ENCODE measurements around the gene PCNX1.
A peak's percentile ranks its signal among the peaks of the same experiment; 100 is the strongest.
"Not testable (repeated sequence)": the region's sequence is repeated elsewhere in the genome, so short reads cannot be mapped to it uniquely, and the experiment has no call there.

PCNX1 gene

DNA sequence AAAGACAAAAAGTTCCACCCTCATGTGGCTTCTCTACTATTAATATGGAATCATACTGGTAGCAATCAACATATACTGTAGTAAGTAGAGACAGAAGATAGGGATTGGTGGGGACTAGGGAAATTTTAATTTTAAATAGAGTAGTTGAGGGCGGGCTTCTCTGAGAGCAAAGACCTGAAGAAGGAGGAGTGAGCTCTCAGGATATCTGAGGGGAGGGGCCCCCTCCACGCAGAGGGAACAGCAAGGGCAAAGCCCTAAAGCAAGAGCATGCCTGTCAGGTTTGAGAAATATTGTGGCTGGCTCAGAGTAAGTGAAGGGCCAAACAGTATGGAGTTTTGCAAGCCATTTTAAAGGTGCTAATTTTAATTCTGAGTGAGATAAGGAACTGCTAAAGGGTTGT, 64.3 kb downstream of the PCNX1 start:
- DNase-seq = no peak

DNA sequence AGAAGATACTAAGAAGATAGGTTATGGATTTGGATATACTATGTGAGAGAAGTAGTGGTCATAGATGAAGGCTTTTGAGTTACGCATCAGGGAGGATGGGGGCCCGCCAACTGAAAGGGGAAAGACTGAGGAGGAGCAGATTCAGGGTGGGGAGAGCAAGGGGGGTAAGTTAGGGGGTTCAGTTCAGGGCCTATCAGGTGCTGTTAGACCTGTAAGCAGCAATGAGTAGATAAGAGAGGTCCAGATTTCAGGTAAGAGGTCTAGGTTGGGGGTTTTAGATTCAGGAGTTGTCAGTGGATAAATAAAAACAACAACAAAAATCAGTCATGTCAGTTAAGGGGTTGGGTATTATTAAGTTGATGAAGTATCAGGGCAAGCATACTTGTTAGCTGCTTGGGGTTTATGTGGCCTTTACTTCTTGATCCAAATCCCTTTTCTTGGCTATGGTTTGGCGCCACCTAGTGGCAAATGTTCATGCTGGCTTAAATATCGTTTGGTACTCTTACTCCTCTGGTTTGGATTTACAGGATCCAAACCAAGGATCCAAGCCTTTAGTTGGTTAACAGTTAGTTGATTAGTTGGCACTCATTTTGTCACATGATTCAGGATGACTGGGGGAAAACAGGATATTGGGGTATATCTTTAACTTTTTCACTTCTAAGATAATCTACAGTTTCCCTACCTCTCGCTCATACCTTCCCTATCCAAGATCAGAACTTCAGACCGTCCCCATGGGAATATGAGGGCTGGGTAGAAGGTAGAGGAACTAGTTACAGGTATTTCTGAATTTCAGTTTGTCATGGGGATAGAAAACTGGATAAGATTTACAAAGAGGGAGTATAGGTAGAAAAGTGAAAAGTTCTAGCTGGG, 65.1 kb downstream of the PCNX1 start:
- DNase-seq = peak; percentile 64

DNA sequence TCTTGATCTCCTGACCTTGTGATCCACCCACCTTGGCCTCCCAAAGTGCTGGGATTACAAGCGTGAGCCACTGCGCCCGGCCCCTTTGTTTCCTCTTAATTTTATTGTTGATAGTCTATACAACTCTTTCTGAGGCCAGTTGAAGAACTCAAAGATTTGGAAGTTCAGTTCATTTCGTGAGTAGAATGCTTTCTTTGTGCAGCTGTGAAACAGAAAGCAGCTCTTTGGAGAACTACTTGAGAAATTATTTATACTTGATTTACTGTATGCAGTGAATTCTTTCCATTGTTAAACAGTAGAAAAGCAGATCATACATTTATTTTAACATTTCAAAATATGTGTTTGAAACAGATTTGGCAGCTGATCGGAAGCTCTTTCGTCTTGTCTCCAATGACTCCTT, 69.3 kb downstream of the PCNX1 start:
- DNase-seq = no peak

DNA sequence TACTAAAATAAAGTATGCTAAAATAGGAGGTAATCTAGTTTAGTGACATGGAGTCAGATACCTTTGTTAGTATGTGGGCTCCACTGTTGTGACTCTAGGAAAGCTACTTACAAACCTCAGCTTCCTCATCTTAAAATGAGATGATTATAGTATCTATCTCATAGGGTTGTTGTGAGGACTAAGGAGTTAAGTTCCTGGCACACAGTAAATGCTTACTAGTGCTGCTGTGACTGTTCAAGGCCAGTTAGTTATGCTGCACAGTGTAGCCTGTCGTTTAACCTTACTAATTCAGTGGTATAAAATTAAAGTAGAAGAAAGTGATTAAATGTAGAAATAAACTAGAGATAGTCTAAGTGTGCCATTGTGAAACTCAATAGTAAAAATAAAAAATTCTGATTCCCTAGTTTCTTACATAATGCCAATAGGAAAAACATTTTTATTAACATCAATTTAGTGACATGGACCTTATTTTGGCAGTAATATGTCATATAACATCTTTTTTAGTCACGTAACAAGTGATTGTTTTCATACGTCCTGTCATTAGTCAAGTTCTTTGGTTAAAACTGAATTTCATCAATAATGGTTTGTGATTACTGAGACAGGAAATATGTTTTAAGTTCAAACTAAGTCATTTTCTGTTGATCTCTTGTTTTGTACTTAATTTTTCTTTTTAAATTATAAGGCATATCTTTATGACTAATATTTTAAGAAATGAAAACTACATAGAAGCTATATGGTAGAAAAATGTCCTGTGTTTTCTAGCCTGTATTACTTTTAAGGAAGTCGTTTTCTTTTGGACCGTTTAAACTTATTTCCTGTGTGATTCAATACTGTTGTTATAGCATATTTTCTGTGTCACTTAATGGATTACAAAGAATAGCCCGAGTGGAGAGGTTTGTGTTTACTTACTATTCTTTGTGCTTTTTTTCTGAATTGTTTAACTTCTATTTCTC, 74.0 kb downstream of the PCNX1 start:
- DNase-seq = no peak

DNA sequence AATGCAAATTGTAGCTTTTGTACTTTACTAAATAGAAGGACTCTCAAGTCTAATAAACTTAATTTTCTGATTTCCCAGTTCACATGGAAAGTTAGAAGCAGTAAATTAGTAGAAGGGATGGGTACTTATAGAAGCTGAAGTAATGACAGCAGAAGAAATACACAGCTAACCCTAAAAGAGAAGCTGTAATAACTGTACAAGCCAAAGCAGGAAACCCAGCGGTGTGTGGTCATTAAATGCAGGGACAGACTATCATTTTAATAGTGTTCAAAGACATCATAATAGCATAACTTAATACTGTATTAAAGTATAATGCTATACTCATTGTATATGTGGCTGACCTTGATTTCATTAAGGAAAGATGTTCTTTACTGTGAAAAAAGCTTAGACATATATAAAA, 74.9 kb downstream of the PCNX1 start:
- DNase-seq = no peak

DNA sequence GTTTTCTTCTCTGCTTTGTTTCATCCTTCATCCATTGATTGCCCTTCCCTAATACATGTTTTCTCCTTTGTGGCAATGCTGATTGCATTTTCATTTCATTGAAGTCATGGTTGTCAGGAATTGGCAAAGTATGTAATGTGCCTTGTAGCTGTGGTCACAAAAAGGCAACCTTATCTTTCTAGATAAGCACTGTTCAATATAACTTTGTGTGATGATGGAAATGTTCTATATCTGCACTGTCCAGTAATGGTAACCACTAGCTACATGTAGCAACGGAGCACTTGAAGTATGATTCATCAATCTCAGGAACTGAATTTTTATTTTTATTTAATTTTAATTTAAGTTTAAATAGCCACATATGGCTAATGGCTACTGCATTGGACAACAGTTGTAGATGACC, 79.8 kb downstream of the PCNX1 start:
- no peak for DNase-seq

DNA sequence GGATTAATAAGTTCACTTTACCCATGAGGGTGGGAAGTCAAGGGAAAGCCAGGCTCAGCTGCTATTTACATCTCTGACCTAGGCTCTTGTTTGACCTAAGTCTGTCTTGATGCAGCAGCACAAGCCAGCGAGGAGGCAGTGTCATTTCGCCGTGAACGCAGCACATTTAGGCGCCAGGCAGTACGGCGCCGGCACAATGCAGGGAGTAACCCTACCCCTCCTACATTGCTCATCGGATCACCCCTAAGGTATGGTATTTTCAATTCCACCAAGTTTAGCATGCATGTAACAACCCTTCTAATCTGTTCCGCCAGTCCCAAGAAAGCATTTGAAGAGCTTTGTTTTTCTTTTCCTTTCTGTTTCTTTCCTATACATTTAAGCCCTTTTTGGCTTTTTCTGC, 81.2 kb downstream of the PCNX1 start:
- no peak for DNase-seq

DNA sequence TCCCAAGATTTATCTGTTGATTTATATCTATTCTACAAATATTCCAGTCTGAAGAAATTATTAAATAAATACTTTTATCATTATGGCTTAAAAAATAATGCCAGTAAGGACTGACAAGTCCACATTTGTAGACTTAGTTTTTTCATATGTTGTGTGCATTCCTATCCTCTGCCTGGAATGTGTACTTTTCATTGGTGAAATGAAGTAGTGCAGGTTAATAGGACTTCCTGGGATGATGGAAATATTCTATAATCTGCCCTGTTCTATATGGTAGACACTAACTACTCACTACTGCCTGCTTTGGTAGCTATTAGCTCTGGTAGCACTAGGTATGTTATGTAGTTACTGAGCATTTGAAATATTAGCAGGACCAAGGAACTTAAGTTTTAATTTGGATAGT, 86.7 kb downstream of the PCNX1 start:
- no peak for DNase-seq

DNA sequence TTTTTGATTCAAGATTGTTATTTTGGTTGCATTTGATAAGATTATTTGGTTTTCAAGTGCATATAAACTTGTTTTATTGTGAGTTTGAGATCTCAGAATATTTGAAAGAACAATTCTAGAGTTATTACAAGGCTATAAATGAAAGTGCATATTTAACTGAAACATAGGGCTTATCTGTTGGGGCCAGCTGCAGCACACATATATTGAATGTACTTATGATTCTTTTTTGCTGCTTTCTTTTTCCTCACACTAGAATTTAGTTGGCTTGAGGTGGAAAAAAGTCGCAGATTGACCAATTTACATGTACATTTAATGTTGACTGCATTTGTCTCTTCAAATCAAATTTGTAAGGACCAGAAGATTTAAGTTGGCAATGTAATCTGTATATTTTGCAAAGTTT, 88.0 kb downstream of the PCNX1 start:
- DNase-seq = no peak

DNA sequence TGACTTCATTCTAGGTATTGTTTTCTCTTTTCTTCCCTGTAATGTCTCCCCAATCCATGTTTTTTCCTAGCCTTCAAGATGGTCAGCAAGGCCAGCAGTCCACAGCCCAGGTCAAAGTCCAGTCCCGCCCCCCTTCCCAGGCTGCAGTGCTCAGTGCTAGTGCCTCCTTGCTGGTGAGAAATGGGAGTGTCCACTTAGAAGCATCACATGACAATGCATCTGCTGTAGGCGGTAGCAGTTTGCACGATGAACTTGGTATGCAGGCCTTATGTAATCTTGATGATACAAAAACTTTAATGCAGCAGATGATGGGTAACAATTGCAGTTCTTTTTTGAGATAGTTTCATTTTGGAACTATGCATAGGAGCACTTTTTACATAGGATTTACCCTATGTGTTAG, 88.4 kb downstream of the PCNX1 start:
- no peak for DNase-seq

DNA sequence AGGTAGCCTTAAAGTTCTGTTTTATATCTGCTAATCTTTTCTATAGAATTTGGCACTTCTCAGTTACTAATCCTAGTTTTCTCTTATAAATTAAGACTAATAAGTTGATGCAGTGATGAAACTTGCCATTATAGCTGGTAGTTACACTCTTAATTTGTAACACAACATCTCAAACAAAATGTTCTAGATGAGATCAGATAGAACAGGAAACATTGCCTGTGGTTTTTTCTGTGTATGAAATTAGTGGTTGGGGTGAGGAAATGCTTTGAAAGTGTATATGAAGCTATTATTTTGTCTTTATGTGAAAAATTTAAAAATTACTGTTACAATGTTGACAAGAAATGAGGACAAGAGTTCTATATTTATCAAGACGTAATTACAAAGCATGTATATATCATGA, 91.9 kb downstream of the PCNX1 start:
- DNase-seq = no peak

DNA sequence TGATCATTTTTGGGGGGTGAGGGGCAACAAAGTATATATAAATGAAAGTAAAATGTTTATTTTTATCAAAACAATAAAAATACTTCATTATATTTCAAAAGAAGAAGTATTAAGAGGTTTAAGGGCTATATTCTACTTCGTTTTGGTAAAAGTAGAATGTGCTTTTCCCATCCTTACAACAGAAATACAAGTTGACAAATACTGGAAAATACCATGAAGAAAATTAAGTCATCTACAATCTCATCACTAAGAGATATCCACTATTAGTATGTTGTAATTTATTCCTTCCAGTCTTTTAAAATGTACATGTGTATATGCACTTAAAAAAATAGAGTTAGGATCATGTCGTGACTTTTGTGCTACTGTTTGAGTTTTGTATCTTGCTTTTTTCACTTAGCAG, 92.8 kb downstream of the PCNX1 start:
- no peak for DNase-seq

DNA sequence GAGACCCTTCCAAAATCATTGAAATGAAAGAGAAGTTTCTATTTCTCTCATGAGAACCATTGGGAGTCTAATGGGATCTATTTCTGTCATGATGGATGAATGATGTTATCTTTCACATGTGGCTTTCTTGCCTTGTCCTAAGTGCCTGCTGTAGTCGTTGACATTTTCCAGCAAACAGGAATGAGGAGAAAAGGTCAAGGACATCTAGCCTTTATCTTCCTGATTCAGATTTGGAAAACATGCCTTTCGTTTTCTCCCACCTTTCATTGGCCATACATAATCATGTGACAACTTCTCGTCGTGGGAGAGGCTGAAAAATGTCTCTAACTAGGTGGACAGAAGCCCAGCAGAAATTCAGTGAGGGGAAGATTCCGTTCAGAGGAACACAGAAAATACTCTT, 94.5 kb downstream of the PCNX1 start:
- DNase-seq = no peak

DNA sequence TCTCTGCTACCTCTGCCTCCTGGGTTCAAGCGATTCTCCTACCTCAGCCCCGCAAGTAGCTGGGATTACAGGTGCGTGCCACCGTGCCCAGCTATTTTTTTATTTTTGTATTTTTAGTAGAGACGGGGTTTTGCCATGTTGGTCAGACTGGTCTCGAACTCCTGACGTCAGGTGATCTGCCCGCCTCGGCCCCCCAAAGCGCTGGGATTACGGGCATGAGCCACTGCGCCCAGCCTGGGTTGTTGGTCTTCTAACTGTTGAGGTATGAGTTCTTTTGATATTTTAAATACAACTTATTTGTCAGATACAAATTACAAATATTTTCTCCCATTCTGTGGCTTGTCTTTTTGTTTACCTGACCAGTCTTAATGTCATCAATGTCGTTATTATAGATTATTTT, 95.9 kb downstream of the PCNX1 start:
- DNase-seq = no peak

DNA sequence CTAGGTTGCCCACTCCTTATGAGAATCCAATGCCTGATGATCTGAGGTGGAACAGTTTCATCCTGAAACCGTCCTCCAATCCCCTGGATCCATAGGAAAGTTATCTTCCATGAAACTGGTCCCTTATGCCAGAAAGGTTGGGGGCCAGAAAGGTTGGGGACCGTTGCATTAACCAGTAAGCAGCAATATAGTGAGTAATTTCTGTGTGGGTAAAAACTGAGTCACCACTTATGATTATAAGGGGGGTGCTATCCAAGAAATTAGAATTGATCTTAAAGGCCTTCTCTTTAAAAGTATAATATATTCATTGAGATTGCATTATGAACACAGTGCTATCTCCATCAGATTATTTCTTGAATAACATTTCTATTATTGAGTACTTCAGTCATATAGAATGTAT, 97.2 kb downstream of the PCNX1 start:
- no peak for DNase-seq

DNA sequence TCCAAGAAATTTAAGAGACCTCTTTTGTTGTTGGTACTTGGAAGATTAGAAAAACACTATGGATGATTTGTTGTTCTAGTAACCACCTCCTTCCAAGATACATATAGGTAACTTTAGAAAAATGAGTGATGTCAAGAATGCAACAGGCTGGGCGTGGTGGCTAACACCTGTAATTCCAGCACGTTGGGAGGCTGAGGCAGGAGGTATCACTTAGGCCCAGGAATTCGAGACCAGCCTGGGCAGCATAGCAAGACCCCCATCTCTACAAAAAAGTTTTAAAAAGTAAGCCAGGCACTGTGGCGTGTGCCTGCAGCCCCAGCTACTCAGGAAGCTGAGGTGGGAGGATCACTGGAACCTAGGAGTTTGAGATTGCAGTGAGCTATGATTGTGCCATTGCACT, 97.8 kb downstream of the PCNX1 start:
- no peak for DNase-seq

DNA sequence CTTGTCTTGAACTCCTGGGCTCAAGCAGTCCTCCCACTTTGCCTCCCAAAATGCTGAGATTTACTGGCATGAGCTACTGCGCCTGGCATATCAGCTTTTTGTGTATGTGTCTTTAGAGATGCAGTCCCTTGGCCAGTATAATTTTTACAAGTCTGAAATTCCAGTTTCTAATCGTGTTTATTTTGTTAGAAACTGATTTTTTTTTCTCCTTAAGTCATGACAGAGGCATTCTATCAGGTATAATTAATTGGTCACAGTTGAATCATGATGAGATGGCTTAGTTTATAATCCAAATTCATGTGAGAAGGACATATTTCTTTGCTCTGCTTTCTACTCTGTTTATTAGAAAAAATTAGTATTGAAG, 98.9 kb downstream of the PCNX1 start:
- no peak for DNase-seq

DNA sequence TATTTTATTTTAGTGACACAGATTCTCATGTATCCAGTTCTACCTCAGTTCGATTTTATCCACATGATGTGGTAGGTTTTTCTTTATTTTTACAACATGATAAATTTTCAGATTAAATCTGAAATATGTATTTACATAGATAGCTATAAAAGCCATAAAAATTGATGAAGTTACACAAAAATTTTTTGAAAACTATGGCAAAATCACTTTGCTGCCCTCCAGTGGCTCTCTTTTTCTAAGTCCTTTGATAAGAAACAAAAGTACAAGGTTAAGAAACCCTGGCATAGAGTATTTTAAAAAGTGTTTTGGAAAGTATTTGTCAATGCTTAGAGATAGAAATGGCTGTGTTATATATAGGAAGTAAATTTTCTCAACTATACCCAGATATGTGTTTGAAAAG, 104.2 kb downstream of the PCNX1 start:
- DNase-seq = no peak

DNA sequence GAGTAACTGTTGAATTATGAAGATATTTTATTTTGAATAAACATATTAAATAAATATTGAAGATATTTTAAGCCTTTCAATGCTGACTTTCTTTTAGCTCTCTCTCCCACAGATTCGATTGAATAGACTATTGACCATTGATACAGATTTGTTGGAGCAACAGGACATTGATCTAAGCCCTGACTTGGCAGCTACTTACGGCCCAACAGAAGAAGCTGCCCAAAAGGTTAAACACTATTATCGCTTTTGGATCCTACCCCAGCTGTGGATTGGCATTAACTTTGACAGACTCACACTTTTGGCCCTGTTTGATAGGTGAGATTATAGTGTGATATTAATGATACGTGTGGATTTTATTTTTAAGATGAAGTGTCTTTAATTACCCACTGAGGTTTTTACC, 105.6 kb downstream of the PCNX1 start:
- DNase-seq = no peak

DNA sequence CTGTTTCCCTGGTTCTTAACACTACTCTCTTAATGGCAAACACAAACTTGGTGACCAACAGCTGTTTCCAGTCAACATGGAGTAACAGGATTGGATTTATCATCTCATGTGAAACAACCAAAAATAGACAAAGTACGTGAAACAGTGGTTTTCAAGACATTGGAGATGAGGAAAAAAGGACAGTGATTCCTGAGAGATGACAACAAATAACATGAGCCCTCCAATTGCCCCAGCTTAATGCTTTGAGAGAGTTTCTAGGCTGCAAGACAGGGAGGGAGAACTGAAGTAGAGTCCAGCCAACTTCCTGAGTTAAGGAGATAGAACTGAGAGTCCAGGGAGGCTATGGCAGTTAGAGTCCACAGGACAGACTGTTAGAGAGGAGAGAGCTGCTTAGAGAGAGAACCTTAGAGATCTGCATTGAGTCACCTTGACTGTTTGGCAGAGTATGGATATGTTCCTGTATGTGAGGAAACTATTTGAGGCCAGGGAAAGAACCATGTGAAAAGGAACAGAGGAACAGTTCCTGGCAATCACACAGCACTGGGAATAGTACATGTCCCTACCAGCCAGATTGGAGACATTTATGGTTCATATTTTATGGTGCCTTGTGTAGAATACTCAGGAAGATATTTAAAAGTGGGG, 106.4 kb downstream of the PCNX1 start:
- no peak for DNase-seq

DNA sequence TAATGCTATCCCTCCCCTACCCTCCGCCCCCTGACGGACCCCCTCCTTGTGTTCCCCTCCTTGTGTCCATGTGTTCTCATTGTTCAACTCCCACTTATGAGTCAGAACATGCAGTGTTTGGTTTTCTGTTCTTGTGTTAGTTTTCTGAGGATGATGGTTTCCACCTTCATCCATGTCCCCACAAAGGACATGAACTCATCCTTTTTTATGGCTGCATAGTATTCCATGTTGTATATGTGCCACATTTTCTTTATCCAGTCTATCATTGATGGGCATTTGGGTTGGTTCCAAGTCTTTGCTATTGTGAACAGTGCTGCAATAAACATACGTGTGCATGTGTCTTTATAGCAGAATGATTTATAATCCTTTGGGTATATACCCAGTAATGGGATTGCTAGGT, 112.7 kb downstream of the PCNX1 start:
- not testable (repeated sequence) for DNase-seq

DNA sequence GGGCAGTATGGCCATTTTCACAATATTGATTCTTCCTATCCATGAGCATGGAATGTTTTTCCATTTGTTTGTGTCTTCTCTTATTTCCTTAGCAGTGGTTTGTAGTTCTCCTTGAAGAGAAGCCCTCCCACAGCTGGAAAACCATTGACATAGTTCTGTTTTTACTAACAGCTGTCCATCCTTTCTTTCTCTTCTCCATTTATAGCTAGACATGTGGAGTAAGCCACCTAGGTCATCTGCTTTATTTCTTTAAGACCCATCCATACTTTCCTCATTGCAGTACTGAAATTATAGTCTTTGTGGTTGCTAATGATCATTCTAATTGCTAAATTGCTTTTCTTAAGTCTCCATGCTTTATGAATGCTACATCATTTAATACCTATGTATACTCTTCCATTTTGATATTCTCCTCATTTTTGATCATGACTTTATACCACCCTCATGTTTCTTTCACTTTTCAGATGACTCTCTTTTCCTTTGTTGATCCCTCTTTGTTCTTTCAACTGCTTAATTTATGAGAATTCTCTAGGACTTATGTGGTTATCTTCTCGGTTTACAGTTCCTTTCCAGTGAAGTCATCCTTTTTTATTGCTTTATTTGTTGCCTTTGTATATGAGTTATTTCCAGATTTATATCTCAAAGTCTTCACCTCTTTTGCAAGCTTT, 114.2 kb downstream of the PCNX1 start:
- no peak for DNase-seq
